Liver (tissue), 9 donors: Measurements from ENCODE around the gene KL. TPM values are rescaled to one million over a fixed set of nuclear protein-coding genes. Genes with fewer than 3 reads are reported as not detected.

Source experiments
- DNase-seq: peaks from one replicate; pipeline ENCODE4 v3.0.0-alpha.2; 2017; ENCODE audit warnings: low spot score
- H3K27ac ChIP-seq, 2 donors: one replicate each; pipeline ENCODE4 v1.7.0; 2013; ENCODE audit warnings: inconsistent platforms in 2 of 2, low read length in 2 of 2, control low read depth in 1 of 2, low read depth in 1 of 2, mild to moderate bottlenecking in 1 of 2
- H3K27me3 ChIP-seq, 4 donors: one replicate each; pipeline versions ENCODE4 v1.6.1 to v1.7.0; 2013; ENCODE audit warnings: low read length in 3 of 4, inconsistent platforms in 1 of 4, mild to moderate bottlenecking in 1 of 4, moderate library complexity in 1 of 4; ENCODE audit not compliant: control insufficient read depth in 4 of 4, insufficient read depth in 4 of 4
- H3K36me3 ChIP-seq, 4 donors: one replicate each; pipeline versions ENCODE4 v1.6.1 to v1.7.0; 2013; ENCODE audit warnings: low read length in 3 of 4, mild to moderate bottlenecking in 3 of 4, low read depth in 1 of 4, moderate library complexity in 1 of 4; ENCODE audit not compliant: control insufficient read depth in 4 of 4, insufficient read depth in 3 of 4
- H3K4me1 ChIP-seq, 4 donors: one replicate each; pipeline versions ENCODE4 v1.6.1 to v1.7.0; 2013; ENCODE audit warnings: low read length in 3 of 4, mild to moderate bottlenecking in 3 of 4, moderate library complexity in 1 of 4; ENCODE audit not compliant: control insufficient read depth in 4 of 4, insufficient read depth in 4 of 4
- H3K4me3 ChIP-seq, 3 donors: one replicate each; pipeline versions ENCODE4 v1.6.1 to v1.7.0; 2013; ENCODE audit warnings: low read length in 3 of 3, control low read depth in 1 of 3, low read depth in 1 of 3, mild to moderate bottlenecking in 1 of 3
- H3K9ac ChIP-seq, 2 donors: one replicate each; pipeline ENCODE4 v1.7.0; 2013; ENCODE audit warnings: low read length in 2 of 2, mild to moderate bottlenecking in 2 of 2, moderate library complexity in 2 of 2, control low read depth in 1 of 2, low read depth in 1 of 2
- H3K9me3 ChIP-seq, 4 donors: one replicate each; pipeline versions ENCODE4 v1.6.1 to v1.7.0; 2013; ENCODE audit warnings: low read length in 3 of 4; ENCODE audit not compliant: control insufficient read depth in 4 of 4
- ATF3 ChIP-seq: IDR thresholded peaks from 2 replicates; pipeline ENCODE4 v1.6.1; 2016; ENCODE audit warnings: antibody characterized with exemption
- CTCF ChIP-seq: fragments of 150-350 bp; IDR thresholded peaks from 2 replicates; pipeline ENCODE4 v1.5.1; 2017; ENCODE audit warnings: improper control_type of control experiment, low read depth, low read length; ENCODE audit not compliant: missing input control
- EGR1 ChIP-seq, 2 donors: IDR thresholded peaks; 2 replicates each; pipeline ENCODE4 v1.6.1; 2016 to 2018; ENCODE audit warnings: antibody characterized with exemption in 2 of 2, low read depth in 2 of 2
- FOXA2 ChIP-seq: IDR thresholded peaks from 2 replicates; pipeline ENCODE4 v1.6.1; 2016; ENCODE audit warnings: antibody characterized with exemption
- GABPA ChIP-seq, 2 donors: IDR thresholded peaks in 1 of 2; conservative IDR thresholded peaks in 1 of 2; 2 replicates each; pipeline ENCODE4 v1.6.1; 2016; ENCODE audit warnings: antibody characterized with exemption in 2 of 2, mild to moderate bottlenecking in 1 of 2, moderate library complexity in 1 of 2
- HNF4A ChIP-seq, 2 donors: conservative IDR thresholded peaks; 2 replicates each; pipeline ENCODE4 v1.6.1; 2016; ENCODE audit warnings: antibody characterized with exemption in 2 of 2, mild to moderate bottlenecking in 2 of 2
- HNF4G ChIP-seq: IDR thresholded peaks from 2 replicates; pipeline ENCODE4 v1.6.1; 2016; ENCODE audit warnings: antibody characterized with exemption
- JUND ChIP-seq, 2 donors: IDR thresholded peaks; 2 replicates each; pipeline ENCODE4 v1.6.1; 2016; ENCODE audit warnings: antibody characterized with exemption in 2 of 2
- MAX ChIP-seq: IDR thresholded peaks from 2 replicates; pipeline ENCODE4 v1.6.1; 2016; ENCODE audit warnings: antibody characterized with exemption
- NR2F2 ChIP-seq: IDR thresholded peaks from 2 replicates; pipeline ENCODE4 v1.6.1; 2016; ENCODE audit warnings: antibody characterized with exemption
- RAD21 ChIP-seq, 2 donors: IDR thresholded peaks; 2 replicates each; pipeline ENCODE4 v1.6.1; 2016; ENCODE audit warnings: antibody characterized with exemption in 2 of 2, mild to moderate bottlenecking in 2 of 2
- REST ChIP-seq: IDR thresholded peaks from 2 replicates; pipeline ENCODE4 v1.6.1; 2016; ENCODE audit warnings: antibody characterized with exemption, mild to moderate bottlenecking
- SP1 ChIP-seq: IDR thresholded peaks from 2 replicates; pipeline ENCODE4 v1.6.1; 2018; ENCODE audit warnings: antibody characterized with exemption, mild to moderate bottlenecking
- TAF1 ChIP-seq: conservative IDR thresholded peaks from 2 replicates; pipeline ENCODE4 v1.6.1; 2016; ENCODE audit warnings: antibody characterized with exemption, mild to moderate bottlenecking
- YY1 ChIP-seq: IDR thresholded peaks from 2 replicates; pipeline ENCODE4 v1.6.1; 2016; ENCODE audit warnings: antibody characterized with exemption, mild to moderate bottlenecking
- ZBTB33 ChIP-seq: IDR thresholded peaks from 2 replicates; pipeline ENCODE4 v1.6.1; 2016; ENCODE audit warnings: antibody characterized with exemption
- WGBS: extraction: QIAGEN DNeasy Blood & Tissue Kit; methylation state at CpG from one replicate; pipeline ENCODE4 v1.1.7; 2013; 5-methylcytosine and 5-hydroxymethylcytosine counted together
- polyA plus RNA-seq, 2 donors: library from polyadenylated mRNA; stranded (reverse) in 1 of 2; unstranded in 1 of 2; fragments of 200-250 nt in 1 of 2; fragments of >200 nt in 1 of 2; fragmentation: Nextera tagmentation in 1 of 2; extraction: Ambion mirVana in 1 of 2; gene quantifications; one replicate each; pipeline versions ENCODE4 v1.2.1 to v1.2.3, GENCODE V29; 2013 to 2015
- total RNA-seq, 2 donors: library from RNA; depleted of rRNA; stranded (reverse); fragments of >200 nt; gene quantifications; one replicate each; pipeline ENCODE4 v1.2.3, GENCODE V29; 2014
- donor health status: healthy.
- donor health status: healthy.
- donor health status: healthy.
- donor health status: healthy.
- donor health status: healthy.

The KL gene
- total and polyA plus RNA-seq, 4 donors = 0.13 to 0.92 (median 0.28) TPM

- no peak overlapping the region for H3K9ac ChIP-seq
- no peaks in the 10 kb centered on the region for H3K36me3 ChIP-seq
- H3K4me1 ChIP-seq = no peaks in the 10 kb centered on the region
- DNase-seq = no peak
- no peak for TF ChIP-seq HNF4G
- no peak overlapping the region for H3K27ac ChIP-seq
- H3K27me3 ChIP-seq = no peaks in the 10 kb centered on the region
- H3K9me3 ChIP-seq = no peaks in the 10 kb centered on the region
- 67% methylated on average over 3 of the region's 3 CpGs for WGBS
- no peak overlapping the region for H3K4me3 ChIP-seq
These were observed 26.9 kb upstream of the KL start for GRCh38 chr13:32989290-32989667.

- Histone ChIP-seq H3K9me3 (no peaks in the 10 kb centered on the region), H3K4me3 (no peak overlapping the region), H3K27ac (no peak overlapping the region), H3K36me3 (no peaks in the 10 kb centered on the region), H3K27me3 (no peaks in the 10 kb centered on the region), H3K4me1 (no peaks in the 10 kb centered on the region), H3K9ac (no peak overlapping the region)
- TF ChIP-seq FOXA2 (no peak), CTCF (no peak), JUND (IDR thresholded peaks at IDR 0.05) (no peak), HNF4G (no peak), YY1 (no peak), HNF4A (conservative IDR thresholded peaks at IDR 0.05) (no peak), REST (no peak), GABPA (IDR thresholded peaks at IDR 0.05 in 1 of 2, conservative IDR thresholded peaks at IDR 0.05 in 1 of 2) (no peak), ATF3 (no peak), EGR1 (IDR thresholded peaks at IDR 0.05; ENCODE audit: low read depth in 2 of 2) (no peak), SP1 (no peak), NR2F2 (no peak)
- WGBS = 84% methylated on average over 3 of the region's 3 CpGs
- DNase-seq = no peak
These were observed 26.3 kb upstream of the KL start for GRCh38 chr13:32989942-32990341.

- no peaks in the 10 kb centered on the region for H3K36me3 ChIP-seq
- H3K4me1 ChIP-seq = no peaks in the 10 kb centered on the region
- H3K27me3 ChIP-seq = no peaks in the 10 kb centered on the region
- 78% methylated on average over 8 of the region's 8 CpGs for WGBS
- no peaks in the 10 kb centered on the region for H3K9me3 ChIP-seq
- TF ChIP-seq FOXA2 (no peak), ATF3 (no peak), TAF1 (no peak), REST (no peak), RAD21 (IDR thresholded peaks at IDR 0.05) (no peak), MAX (no peak), EGR1 (IDR thresholded peaks at IDR 0.05; ENCODE audit: low read depth in 2 of 2) (no peak), ZBTB33 (no peak)
- no peak for DNase-seq
- H3K27ac ChIP-seq = no peak overlapping the region
- no peak overlapping the region for H3K4me3 ChIP-seq
- no peak overlapping the region for H3K9ac ChIP-seq
These were observed 23.1 kb upstream of the KL start for GRCh38 chr13:32993145-32993544.
